ENCODE results near the gene ADGRG3. TPM values are rescaled to one million over a fixed set of nuclear protein-coding genes. Genes with fewer than 3 reads are reported as not detected.

The ADGRG3 gene
- total RNA-seq, 1 donor from 2014 or later = 2.2 TPM

DNA sequence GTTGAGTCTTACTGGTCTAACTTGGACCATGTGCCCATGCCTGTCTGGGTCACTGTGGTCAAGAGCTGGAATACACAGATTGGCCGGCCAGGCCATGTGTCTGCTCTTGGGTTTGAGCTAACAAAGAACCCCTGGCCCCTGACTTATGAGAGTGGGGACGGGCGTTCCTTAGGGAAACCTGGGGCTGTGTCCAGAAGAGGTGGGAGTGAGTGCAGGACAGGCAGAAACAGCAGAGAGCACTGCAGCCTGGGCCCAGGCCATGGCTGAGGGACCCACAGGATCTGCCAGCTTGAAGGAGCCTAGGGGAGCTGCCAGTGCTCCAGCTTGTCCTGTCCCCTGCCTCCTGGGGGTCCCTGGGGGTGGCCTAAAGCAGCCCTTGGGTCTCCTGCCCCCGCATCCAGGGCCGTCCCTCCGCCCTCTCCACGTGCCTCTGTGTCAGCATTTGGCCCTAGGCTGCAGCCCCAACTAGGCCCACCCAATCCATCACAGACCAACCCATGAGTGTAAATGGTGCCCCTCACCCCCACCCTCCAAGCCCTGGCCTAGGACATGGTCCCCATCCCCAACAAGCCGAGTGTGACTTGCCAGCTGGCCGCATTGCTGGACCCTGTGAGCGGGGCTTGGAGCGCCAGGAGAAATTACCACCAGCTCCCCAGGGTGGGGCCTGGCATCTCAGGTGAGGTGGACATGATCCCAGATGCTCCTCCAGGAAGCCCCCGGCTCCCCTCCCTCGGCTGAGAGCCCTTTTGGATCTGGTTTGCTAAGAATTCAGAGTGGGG lies 14.0 kb downstream of the ADGRG3 start:
- DNase-seq (ENCODE audit: low spot score) = no peak

DNA sequence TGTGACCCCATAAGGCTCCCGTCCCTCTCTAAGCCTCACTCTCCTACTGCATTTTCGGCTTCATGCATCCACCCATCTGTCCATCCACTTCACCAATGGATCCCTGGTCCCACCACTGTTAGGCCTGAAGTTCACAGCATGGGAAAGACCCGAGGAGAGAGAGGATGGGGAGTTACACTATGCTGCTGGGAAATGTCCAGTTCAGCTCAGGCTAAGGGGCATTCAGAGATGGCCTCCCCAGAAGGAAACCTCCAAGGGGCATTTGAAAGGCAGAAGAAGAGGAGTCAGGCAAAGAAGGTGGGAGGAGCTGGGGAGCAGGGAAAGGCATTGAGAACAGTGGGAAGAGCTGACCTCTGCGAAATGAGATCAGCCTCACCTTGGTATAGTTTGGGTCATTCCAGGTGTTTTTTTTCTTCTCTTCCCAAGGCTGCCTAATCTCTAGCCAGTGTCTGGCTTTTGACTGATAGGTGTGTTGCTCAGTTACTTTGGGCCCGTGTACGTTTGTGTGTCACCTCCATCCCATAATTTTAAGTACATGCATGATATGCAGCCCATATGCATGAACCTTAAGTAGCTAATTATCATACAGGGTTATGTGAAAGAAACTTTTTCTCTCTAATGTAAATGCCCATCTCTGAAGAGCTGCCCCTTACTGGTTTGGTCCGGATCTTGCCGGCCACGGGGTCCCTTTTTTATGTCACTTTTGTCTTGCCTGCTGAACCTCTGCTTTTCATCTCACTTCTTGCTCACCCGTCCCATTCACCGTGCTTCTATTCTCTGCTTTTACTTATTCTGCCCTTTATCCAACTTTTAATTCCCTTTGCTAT lies 14.9 kb downstream of the ADGRG3 start:
- DNase-seq (ENCODE audit: low spot score) = no peak

DNA sequence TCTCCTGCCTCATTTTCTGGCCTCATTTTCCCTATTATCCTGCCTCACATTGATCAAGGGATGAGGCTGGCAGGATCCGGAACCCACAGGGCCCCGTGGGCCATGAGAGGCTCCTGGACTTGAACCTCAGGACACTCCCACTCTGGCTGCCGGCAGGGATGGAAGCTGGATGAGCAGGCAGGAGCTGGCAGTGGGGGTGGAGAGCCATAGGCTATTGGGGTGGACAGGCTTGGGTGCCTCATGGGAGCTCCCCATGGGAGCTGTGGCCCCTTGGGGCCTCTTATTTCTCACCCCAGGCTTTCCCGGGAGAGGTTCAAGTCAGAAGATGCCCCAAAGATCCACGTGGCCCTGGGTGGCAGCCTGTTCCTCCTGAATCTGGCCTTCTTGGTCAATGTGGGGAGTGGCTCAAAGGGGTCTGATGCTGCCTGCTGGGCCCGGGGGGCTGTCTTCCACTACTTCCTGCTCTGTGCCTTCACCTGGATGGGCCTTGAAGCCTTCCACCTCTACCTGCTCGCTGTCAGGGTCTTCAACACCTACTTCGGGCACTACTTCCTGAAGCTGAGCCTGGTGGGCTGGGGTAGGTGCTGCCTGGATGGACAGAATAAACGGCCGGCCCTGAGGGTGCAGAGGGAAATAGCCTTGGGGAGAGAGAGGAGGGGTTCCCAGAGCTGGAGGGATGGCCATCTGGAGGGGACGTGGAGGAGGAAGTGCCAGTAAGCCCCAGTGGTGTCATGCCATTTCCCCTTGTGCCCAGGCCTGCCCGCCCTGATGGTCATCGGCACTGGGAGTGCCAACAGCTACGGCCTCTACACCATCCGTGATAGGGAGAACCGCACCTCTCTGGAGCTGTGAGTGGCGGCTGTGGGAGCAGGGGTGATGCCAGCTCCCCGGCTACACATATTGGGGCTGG lies 15.8 kb downstream of the ADGRG3 start:
- no peak for DNase-seq (ENCODE audit: low spot score)

GRCh38 chr16:57684626-57685358 lies 16.7 kb downstream of the ADGRG3 start:
- no peak for DNase-seq (ENCODE audit: low spot score)

DNA sequence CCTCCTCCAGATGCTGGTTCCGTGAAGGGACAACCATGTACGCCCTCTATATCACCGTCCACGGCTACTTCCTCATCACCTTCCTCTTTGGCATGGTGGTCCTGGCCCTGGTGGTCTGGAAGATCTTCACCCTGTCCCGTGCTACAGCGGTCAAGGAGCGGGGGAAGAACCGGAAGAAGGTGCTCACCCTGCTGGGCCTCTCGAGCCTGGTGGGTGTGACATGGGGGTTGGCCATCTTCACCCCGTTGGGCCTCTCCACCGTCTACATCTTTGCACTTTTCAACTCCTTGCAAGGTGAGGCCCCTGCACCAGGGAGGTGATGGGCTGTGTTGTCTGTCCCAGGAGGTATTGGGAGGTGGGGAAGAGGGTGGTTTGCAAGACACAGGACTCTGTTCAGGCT lies 17.5 kb downstream of the ADGRG3 start:
- DNase-seq (ENCODE audit: low spot score) = no peak

DNA sequence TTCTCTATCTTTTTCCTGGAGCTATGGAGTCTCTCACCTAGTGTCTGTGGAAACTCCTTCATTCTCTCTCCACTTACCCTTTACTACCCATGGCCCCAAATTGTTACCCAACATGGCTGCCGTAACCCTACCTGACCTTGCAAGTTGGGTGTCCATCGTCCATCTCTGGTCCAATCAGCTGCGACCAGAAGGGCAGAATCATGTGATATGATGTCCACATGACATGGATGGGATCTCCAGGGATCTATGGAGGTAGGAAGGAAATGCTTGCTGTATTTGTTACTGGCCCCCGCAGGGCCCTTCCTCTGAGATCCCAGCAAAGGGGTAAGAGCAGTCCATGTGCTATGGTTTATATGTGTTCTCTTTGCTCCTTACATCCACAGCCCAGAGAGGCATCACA lies 18.5 kb downstream of the ADGRG3 start:
- no peak for DNase-seq (ENCODE audit: low spot score)

DNA sequence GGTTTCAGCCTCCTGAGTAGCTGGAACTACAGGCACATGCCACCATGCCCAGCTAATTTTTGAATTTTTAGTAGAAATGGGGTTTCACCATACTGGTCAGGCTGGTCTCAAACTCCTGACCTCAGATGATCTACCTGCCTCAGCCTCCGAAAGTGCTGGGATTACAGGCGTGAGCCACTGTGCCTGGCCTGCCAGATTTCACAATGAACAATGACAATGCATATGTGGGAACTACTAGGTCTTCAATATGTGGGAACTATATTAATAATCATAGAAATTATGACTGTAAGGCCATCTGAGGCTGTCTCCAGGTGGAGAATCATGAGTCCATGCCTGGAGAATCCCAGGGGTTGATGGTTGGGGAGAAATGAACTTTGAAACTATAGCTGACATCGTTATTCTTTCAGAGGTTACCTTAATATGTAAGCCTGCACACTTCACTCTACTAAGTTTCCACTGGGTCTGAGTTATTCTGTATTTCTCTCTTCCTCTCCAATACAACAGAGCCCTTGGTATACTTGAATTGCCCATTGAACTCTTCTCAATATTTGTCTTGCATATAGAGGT lies 19.3 kb downstream of the ADGRG3 start:
- no peak for DNase-seq (ENCODE audit: low spot score)

- no peak for DNase-seq (ENCODE audit: low spot score)
Observed at GRCh38 chr16:57688487-57688986, 20.4 kb downstream of the ADGRG3 start.

DNA sequence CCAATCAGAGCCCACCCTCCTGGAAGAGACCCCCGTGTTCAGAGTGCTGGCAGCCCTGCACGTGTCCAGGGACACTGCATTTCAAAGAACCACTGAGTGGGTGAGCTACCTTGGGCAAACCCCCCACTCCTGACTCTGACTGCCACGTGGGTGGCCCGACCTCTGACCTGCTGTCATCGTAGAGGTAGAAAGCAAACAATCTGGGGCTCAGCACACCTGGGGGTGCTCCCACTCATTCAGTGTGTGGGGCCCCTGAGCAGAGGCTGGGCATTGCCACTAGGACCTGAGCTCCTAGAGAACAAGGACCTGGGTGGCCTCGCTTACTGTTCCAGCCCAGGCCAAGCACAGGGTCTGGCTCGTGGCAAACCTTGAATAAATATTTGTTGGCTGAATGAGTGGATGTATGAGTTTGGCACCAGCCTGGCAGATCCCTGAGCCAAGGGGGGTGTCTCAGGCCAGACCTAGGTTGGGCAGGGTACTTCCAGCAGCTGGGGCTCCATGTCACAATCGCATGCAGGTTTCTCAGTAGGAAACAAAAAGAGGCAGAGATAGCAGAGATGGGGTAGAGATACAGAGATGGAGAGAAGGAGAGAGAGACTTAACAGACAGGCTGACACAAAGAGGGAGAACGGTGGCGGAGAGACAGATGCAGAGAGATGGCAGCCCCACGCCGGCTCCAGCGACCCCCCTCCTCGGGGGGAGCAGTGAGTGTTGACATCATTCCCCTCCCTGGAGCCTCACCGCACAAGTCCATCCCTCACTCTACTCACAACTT lies 21.1 kb downstream of the ADGRG3 start:
- no peak for DNase-seq (ENCODE audit: low spot score)

DNA sequence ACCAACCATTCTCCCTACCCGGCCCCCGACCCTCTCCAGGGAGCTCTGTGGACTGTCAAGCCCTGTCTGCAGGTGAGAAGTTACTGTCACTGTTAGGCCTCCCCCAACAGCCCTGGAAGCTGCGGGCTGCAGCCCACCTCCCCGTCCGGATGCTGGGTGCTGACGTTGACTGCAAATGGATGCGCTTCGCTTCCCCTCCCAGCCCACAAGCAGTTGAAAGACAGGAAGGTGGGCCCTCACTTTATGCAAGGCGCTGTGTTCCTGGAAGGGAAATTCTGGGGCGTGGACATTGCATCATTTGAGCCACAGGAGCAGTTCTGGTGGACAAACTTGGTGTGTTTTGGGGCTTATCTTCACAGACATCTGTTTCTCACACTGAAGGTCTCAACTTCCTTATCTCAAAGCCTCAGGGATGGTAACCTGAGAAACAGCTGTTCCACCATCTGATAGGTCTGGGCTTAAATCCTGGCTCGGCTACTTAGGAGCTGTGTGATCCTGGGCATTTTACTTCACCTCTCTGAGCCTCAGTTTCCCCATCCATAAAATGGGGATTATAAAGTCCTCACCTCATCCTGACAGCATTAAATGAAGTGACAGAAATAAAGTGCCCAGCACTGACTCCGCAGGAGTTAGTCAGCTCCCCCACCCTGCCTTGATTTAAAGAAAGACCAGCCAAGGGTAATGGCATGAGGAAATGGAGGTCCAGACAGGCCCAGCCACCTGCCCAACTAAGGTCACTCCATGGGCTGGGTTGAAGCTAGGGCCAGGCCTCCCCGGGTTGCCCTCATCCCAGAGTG lies 21.9 kb downstream of the ADGRG3 start:
- DNase-seq (ENCODE audit: low spot score) = no peak

- no peak for DNase-seq (ENCODE audit: low spot score)
Observed at GRCh38 chr16:57690782-57691471, 22.8 kb downstream of the ADGRG3 start.

DNA sequence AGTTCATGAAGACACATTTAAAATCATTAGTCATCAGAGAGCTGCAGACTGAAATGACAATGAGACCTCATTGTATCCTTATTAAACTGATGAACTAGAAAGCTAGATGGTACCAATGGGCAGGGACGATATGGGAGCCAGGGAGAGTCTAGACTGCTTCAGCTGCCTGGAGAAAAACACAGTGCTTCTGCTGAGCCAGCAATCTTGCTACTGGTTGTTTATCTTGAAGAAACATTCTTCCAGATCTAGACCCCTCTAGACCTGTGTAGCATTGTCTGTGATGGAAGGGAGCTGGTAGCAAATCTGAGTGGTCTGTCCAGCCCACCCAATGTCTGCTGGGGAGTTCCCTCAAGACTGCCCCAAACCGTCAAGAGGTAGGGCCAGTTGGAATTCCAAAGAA lies 24.5 kb downstream of the ADGRG3 start:
- DNase-seq (ENCODE audit: low spot score) = no peak

GRCh38 chr16:57693550-57693949 lies 25.4 kb downstream of the ADGRG3 start:
- DNase-seq (ENCODE audit: low spot score) = no peak

- no peak for DNase-seq (ENCODE audit: low spot score)
Observed at GRCh38 chr16:57694231-57694724, 26.2 kb downstream of the ADGRG3 start.

- no peak for DNase-seq (ENCODE audit: low spot score)
Observed at GRCh38 chr16:57694725-57695679, 26.9 kb downstream of the ADGRG3 start, which contains the start of gene DRC7. Gene DRC7 (plus strand): TSS chr16:57694806. CDS start chr16:57697950, 3,144 bp downstream.

DNA sequence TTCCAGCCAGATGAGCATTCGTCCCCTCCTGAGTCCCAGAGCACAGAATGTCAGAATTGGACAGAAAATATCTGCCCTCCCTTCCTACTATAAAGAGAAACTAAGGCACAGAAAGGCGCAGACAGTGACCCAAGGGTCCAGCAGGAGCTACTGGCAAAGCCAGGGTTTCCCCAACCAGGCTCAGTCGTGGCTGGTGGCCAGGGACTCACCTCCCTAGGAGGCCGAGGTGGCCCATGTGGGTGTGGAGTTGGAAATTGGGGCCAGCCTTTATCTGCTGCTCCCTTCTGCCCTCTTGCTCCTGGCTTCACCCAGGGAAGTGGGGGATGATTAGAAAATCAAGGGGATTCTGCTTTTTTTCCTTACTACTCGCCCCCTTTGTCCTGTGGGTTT lies 27.6 kb downstream of the ADGRG3 start:
- no peak for DNase-seq (ENCODE audit: low spot score)

- no peak for DNase-seq (ENCODE audit: low spot score)
Observed at GRCh38 chr16:57696240-57696639, 28.1 kb downstream of the ADGRG3 start.
